Aorta (tissue), 5 donors: ENCODE data around the gene ARHGAP23. TPM values are rescaled to one million over a fixed set of nuclear protein-coding genes. Genes with fewer than 3 reads are reported as not detected.

Source experiments
- ATAC-seq: fragments of 200-7000 bp; cut with Tn5 transposase; one replicate; pipeline ENCODE4 v1.9.1; 2022; ENCODE audit warnings: moderate library complexity; ENCODE audit not compliant: low FRiP score
- DNase-seq, 2 donors: peaks; one replicate each; pipeline ENCODE4 v3.0.0-alpha.2; 2020
- H3K27ac ChIP-seq, 2 donors: one replicate each; pipeline ENCODE4 v1.5.1; 2013; ENCODE audit warnings: low read length in 2 of 2, mild to moderate bottlenecking in 2 of 2, moderate library complexity in 2 of 2, control low read depth in 1 of 2, inconsistent platforms in 1 of 2, low read depth in 1 of 2
- H3K27me3 ChIP-seq, 2 donors: one replicate each; pipeline ENCODE4 v1.6.1; 2013; ENCODE audit warnings: control low read depth in 1 of 2, low read length in 1 of 2, mild to moderate bottlenecking in 1 of 2, moderate library complexity in 1 of 2; ENCODE audit not compliant: insufficient read depth in 2 of 2, control insufficient read depth in 1 of 2
- H3K36me3 ChIP-seq, 2 donors: one replicate each; pipeline ENCODE4 v1.6.1; 2013; ENCODE audit warnings: control low read depth in 1 of 2, low read length in 1 of 2, mild to moderate bottlenecking in 1 of 2; ENCODE audit not compliant: insufficient read depth in 2 of 2, control insufficient read depth in 1 of 2
- H3K4me1 ChIP-seq, 2 donors: one replicate each; pipeline ENCODE4 v1.6.1; 2013; ENCODE audit warnings: low read length in 2 of 2, control low read depth in 1 of 2, mild to moderate bottlenecking in 1 of 2, moderate library complexity in 1 of 2; ENCODE audit not compliant: insufficient read depth in 2 of 2, control insufficient read depth in 1 of 2
- H3K4me3 ChIP-seq, 2 donors: one replicate each; pipeline ENCODE4 v1.5.1; 2013; ENCODE audit warnings: low read length in 2 of 2, control low read depth in 1 of 2, mild to moderate bottlenecking in 1 of 2
- H3K9me3 ChIP-seq: one replicate; pipeline ENCODE4 v1.6.1; 2013; ENCODE audit warnings: mild to moderate bottlenecking, low read length; ENCODE audit not compliant: control insufficient read depth
- WGBS, 2 donors: extraction: QIAGEN DNeasy Blood & Tissue Kit; methylation state at CpG; one replicate each; pipeline ENCODE4 v1.1.7; 2013; 5-methylcytosine and 5-hydroxymethylcytosine counted together
- intact Hi-C, 2 donors: fragments of 100-400 bp; cut with DNase I; formaldehyde crosslinking; loops; one replicate each; pipeline versions ENCODE4 v1.14.2 to v1.15.0; 2022
- polyA plus RNA-seq, 2 donors: library from polyadenylated mRNA; stranded (reverse); fragments of 200-250 nt; gene quantifications; one replicate each; pipeline ENCODE4 v1.2.3, GENCODE V29; 2013
- total RNA-seq, 2 donors: library from RNA; stranded (reverse); fragmentation: NEBNext Ultra II Directional; extraction: Animal tissue kit (Norgen Biotek cat#: 25700); gene quantifications; one replicate each; pipeline ENCODE4 v1.2.1, GENCODE V29; 2021
- donor health status: healthy with polysubstance abuse.
- donor health status: Bipolar disorder and iron deficiency.
- donor health status: DM: no; HTN: no; CAD: no.
- donor health status: DM: no; HTN: no; CAD: no.
- donor health status: DM: yes; HTN: yes; CAD: no.

Gene ARHGAP23
- total and polyA plus RNA-seq, 4 donors, result 6.9 to 126 (median 70.6) TPM

DNA sequence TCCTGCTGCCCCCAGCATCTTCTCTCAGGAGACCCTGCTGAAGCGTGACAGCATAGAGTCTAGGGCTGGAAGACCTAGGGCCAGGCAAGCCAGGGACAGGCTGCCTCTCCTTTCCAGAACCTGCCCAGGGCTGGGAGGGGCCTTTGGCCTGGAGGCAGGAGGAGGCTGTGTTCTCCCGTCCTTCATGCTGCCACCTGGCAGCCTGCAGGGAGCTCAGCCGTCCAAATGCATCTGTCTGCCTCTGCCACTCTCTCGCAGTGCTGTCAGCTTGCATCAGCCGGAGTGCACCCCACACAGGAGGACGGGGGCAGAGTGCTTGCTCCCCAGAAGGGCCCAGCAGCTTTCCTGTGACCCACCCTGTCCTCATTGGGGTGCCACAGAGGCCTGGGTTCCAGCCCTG is 31.3 kb downstream of the ARHGAP23 start:
- Histone ChIP-seq H3K36me3 (peaks cover 0 to 2% of the 10 kb centered on the region in 2 donors), H3K9me3 (no peaks in the 10 kb centered on the region), H3K27ac (no peak overlapping the region), H3K27me3 (no peaks in the 10 kb centered on the region), H3K4me3 (no peak overlapping the region), H3K4me1 (no peaks in the 10 kb centered on the region)
- no peak for ATAC-seq
- WGBS, 2 donors, result 68 to 90% methylated on average over 6 of the region's 6 CpGs
- intact Hi-C loops, result no loop called here
- no peak for DNase-seq

GRCh38 chr17:38460082-38460715 is 31.9 kb downstream of the ARHGAP23 start:
- no peaks in the 10 kb centered on the region for H3K9me3 ChIP-seq
- DNase-seq (no peak), ATAC-seq (no peak)
- H3K4me1 ChIP-seq, result no peaks in the 10 kb centered on the region
- H3K27ac ChIP-seq, result no peak overlapping the region
- peaks cover 0 to 2% of the 10 kb centered on the region in 2 donors for H3K36me3 ChIP-seq
- intact Hi-C loops, result no loop called here
- 82 to 87% methylated on average over 12 of the region's 12 CpGs for WGBS, 2 donors
- no peak overlapping the region for H3K4me3 ChIP-seq
- no peaks in the 10 kb centered on the region for H3K27me3 ChIP-seq

DNA sequence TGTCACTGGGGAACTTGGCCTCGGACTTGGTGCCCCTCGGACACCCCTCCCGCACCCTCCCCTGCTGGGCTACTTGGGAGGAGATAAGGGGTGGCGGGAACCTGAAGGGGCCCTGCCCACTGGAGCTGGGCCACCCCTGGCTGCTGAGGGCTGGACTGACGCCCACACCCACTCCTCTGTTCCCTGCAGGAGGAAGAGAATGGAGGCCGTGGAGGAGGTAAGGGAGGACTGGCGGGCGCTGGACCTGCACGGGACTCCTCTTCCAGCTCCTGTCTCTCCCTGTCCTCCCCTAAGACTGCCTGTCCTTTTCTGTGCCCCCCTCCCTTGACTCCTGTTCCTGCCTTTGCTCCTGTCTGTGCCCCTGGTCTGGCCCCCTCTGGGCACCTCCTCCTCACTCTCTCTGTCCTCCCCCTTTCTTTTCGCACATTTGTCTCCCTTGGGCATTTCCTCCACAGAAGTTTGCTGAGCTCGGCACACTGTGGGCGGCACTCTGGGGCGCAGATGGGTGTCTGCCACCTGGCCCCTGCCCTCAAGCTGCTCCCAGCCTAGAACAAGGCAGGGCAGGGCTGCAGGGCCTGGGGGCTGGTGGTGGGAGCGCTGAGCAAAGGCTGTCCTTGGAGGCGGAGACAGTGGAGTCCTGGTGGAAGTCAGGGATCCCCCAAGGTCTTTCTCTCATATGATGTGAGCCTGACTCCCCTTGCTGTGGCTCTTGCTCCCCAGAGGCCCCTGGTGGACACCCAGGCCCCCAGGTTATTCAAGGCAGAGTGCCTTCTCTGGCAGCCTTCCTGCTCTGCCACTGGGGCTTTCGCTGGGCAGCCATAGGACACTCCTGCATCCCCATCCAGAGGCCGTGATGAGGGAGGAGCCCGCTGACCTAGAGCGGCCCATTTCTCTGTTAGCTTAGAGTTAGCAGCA is 32.7 kb downstream of the ARHGAP23 start:
- ATAC-seq (no peak), DNase-seq (no peak)
- intact Hi-C loops, result no loop called here
- Histone ChIP-seq H3K4me3 (no peak overlapping the region), H3K27me3 (no peaks in the 10 kb centered on the region), H3K9me3 (no peaks in the 10 kb centered on the region), H3K36me3 (peaks cover 0 to 2% of the 10 kb centered on the region in 2 donors), H3K27ac (no peak overlapping the region), H3K4me1 (no peaks in the 10 kb centered on the region)
- 87 to 91% methylated on average over 18 to 19 of the region's 19 CpGs for WGBS, 2 donors

DNA sequence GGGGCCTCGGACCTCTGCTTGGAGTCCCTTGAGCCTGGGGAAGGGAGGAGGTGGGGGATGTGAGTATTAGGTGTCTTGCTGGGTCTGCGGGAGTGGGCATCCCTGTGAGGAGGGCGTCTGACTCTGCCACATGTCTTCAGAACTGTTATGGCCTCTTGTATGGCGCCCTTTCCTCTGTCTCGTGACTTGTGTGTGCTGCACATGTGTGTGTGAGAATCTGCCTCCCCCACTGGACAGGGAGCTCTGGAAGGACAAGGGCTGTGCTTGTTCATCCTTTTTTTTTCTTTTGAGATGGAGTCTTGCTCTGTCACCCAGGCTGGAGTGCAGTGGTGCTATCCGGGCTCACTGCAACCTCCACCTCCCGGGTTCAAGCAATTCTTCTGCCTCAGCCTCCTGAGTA is 33.4 kb downstream of the ARHGAP23 start:
- no peak for DNase-seq
- 93 to 96% methylated on average over 7 of the region's 7 CpGs for WGBS, 2 donors
- peaks cover 0 to 2% of the 10 kb centered on the region in 2 donors for H3K36me3 ChIP-seq
- no peak overlapping the region for H3K27ac ChIP-seq
- H3K27me3 ChIP-seq, result no peaks in the 10 kb centered on the region
- H3K9me3 ChIP-seq, result no peaks in the 10 kb centered on the region
- ATAC-seq, result no peak
- no peak overlapping the region for H3K4me3 ChIP-seq
- peaks cover 0 to 2% of the 10 kb centered on the region in 2 donors for H3K4me1 ChIP-seq
- intact Hi-C loops, result no loop called here

- 8 to 12% methylated on average over 8 of the region's 8 CpGs for WGBS, 2 donors
- no peaks in the 10 kb centered on the region for H3K9me3 ChIP-seq
- intact Hi-C loops, result no loop called here
- ATAC-seq, result no peak
- DNase-seq, result peak in 1 of 2 donors; percentile 61
- peak overlapping the region in 1 of 2 donors; percentile 99 for H3K27ac ChIP-seq
- no peak overlapping the region for H3K4me3 ChIP-seq
- H3K27me3 ChIP-seq, result no peaks in the 10 kb centered on the region
- peaks cover 0 to 6% of the 10 kb centered on the region in 2 donors for H3K36me3 ChIP-seq
- H3K4me1 ChIP-seq, result peaks cover 0 to 2% of the 10 kb centered on the region in 2 donors
These were observed 35.2 kb downstream of the ARHGAP23 start for GRCh38 chr17:38463451-38463858.

GRCh38 chr17:38464251-38464722 is 36.0 kb downstream of the ARHGAP23 start:
- Histone ChIP-seq H3K27me3 (no peaks in the 10 kb centered on the region), H3K36me3 (peaks cover 0 to 6% of the 10 kb centered on the region in 2 donors), H3K9me3 (no peaks in the 10 kb centered on the region), H3K4me3 (no peak overlapping the region), H3K4me1 (peaks cover 0 to 2% of the 10 kb centered on the region in 2 donors), H3K27ac (peak overlapping the region; percentile 45 to 99)
- DNase-seq, result peak; percentile 88 to 93
- intact Hi-C loops, result loop anchor here (2.0 kb wide), 2 partner anchors 13 to 35 kb away; partner anchors contain the start of gene ARHGAP23 (in 1 of the 2)
- WGBS, 2 donors, result 1 to 7% methylated on average over 9 of the region's 9 CpGs
- ATAC-seq, result peak; percentile 75

DNA sequence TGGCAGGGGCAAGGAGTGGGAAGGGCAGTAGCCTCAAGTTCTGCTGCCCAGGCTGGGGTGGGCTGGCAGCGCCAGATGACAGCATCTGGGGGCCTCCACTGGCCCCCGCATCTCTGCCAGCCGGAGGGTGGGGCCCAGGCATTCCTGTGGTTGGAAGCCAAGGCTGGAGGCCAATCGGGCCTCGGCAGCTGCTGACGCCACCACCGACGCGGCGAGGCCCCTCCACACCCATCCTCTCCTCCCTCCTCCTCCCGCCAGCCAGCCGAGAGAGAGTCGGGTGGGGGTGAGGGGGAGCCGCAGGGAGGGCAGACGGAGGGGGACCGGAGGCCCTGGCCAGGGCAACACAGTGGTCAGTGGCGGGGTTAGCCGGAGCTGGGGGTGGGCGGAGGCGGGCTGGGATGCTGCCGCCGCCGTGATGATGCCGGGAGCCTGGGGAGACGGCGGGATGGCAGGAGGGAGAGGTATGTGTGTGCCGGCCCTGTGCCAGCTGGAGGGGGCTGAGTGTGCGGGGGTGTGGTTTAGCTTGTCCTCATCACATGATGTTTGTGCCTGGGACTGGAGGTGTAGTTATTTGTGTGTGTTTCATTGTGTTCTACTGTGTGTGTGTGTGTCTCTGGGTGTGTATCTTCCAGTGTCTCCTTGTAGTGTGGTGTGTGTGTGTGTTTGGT is 36.6 kb downstream of the ARHGAP23 start:
- ATAC-seq (peak; percentile 93), DNase-seq (peak; percentile 93 to 96)
- H3K27ac ChIP-seq, result peak overlapping the region; percentile 91 to 99
- H3K9me3 ChIP-seq, result no peaks in the 10 kb centered on the region
- intact Hi-C loops, result loop anchor here (2.0 kb wide), 2 partner anchors 14 to 36 kb away; partner anchors contain the start of gene ARHGAP23 (in 1 of the 2)
- H3K27me3 ChIP-seq, result no peaks in the 10 kb centered on the region
- H3K4me3 ChIP-seq, result peak overlapping the region in 1 of 2 donors; percentile 56
- peaks cover 0 to 4% of the 10 kb centered on the region in 2 donors for H3K36me3 ChIP-seq
- 5% methylated on average over 19 to 28 of the region's 28 CpGs for WGBS, 2 donors
- H3K4me1 ChIP-seq, result peaks cover 0 to 2% of the 10 kb centered on the region in 2 donors
